GM20000 (cell line): ENCODE data around the gene ACKR3.

ENCODE experiments used
- DNase-seq: peaks from one replicate; pipeline ENCODE4 v3.0.0; 2012; ENCODE audit warnings: low spot score
- TF ChIP-seq, protein P1 (sequence below): IDR thresholded peaks from 2 replicates; pipeline ENCODE4 v1.5.1; 2012; ENCODE audit warnings: mild to moderate bottlenecking, control low read depth; ENCODE audit errors: extremely low read depth, missing control alignments

Gene ACKR3

DNA sequence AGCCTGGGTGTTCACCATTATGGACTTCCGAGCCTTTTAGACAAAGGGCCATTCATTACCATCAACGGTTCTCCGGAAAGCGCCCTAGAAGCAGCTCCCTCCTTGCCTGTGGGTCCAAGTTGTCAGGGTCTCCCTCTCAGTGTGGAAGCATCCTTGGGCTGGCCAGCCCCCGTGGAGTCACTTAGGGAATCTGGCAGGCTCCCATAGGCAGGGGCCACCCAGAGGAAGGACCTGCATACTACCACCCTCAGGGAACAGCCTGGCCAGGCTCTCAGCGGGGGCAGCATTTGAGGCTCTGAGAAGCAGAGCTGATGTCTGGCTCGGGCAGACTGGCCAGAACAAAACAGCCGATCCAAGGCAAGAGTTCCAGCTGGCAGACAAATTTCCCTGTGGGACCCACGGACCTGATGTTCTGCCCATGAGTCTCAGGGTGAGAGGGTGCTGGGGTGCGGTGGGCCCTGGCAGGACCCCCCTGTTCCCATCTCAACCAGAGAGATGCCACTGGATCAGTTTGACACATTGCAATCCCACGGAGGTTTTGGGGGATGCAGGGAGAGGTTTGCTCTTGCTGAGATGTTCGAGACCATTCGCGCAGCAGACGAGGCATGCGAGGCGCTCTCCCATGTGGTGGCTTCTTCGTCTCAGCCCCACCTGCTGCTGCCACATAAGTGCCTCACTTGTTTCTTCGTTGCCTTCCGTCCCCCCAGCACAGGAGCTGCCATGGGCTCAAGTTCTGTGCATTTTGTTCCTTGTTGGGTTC is 56.9 kb downstream of the ACKR3 start:
- no peak for DNase-seq
- TF ChIP-seq, protein P1, sequence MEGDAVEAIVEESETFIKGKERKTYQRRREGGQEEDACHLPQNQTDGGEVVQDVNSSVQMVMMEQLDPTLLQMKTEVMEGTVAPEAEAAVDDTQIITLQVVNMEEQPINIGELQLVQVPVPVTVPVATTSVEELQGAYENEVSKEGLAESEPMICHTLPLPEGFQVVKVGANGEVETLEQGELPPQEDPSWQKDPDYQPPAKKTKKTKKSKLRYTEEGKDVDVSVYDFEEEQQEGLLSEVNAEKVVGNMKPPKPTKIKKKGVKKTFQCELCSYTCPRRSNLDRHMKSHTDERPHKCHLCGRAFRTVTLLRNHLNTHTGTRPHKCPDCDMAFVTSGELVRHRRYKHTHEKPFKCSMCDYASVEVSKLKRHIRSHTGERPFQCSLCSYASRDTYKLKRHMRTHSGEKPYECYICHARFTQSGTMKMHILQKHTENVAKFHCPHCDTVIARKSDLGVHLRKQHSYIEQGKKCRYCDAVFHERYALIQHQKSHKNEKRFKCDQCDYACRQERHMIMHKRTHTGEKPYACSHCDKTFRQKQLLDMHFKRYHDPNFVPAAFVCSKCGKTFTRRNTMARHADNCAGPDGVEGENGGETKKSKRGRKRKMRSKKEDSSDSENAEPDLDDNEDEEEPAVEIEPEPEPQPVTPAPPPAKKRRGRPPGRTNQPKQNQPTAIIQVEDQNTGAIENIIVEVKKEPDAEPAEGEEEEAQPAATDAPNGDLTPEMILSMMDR: no peak

DNA sequence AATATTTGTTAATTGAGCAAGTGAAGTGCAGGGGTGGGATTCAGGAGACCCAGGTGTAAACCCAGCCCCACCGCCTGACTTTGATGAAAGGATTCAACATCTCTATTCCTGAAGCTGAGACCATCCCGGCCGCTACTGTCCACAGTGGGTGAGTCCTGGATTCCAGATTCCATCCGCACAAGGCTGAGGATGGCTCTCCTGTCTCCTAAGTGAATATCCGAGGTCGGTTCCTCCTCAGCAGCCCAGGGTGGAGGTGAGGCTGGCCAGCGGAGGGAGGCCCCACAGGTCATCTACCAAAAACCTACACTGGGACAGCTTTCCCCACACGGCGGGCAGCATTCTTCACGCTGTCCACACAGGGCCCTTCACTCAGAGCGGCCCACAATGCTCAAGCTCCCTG is 57.6 kb downstream of the ACKR3 start:
- DNase-seq: no peak

DNA sequence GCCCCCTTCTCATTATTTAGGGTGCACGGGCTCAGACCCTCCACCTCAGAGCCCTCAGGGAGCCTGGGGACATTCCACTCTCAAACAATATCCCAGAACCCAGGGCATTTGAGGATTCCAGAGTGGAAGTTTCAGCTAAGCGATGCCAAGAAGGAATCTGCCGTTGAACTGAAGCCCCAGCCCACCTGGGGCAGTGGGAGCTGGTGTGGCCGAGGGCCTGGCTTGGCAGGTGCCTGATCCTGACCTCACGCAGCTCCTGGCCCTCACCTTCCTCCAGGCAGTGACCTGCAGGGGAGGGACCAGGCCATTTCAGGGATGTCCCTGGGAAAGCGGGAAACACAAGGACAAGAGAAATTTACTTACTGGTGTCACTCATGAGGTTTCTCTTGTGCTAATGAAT is 58.2 kb downstream of the ACKR3 start:
- no peak for DNase-seq
- TF ChIP-seq, protein P1: no peak

More for the DNA sequence above, 57.6 kb downstream of the ACKR3 start:
- TF ChIP-seq, protein P1: no peak

DNA sequence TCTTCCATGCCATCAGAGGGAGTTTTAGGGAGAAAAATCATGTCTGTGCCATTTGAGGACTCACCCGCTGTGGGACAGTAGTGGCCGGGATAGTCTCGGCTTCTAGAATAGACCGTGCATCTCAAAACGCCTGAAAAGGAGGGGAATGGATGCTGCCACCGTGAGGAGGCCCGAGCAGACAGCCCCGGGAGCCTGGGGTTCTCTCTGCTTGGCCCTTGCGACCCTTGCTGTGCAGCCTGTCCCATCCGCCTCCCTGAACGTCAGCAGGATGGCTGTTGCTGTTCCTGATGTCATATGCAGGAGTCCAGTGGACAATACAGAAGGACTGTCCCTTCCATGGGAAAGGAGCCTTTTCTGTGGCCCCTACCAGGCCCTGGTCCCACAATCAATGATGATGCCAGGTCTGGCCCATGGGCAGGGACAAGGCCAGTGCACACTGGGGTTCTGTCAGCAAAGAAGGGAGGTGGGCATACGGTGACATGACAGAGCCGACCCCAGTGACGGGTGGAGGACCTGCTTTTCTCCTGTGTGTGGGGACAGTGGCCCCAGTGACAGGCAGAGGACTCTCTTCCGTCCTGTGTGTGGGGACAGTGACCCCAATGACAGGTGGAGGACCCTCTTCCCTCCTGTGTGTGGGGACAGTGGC is 58.8 kb downstream of the ACKR3 start:
- no peak for DNase-seq
- TF ChIP-seq, protein P1: no peak

DNA sequence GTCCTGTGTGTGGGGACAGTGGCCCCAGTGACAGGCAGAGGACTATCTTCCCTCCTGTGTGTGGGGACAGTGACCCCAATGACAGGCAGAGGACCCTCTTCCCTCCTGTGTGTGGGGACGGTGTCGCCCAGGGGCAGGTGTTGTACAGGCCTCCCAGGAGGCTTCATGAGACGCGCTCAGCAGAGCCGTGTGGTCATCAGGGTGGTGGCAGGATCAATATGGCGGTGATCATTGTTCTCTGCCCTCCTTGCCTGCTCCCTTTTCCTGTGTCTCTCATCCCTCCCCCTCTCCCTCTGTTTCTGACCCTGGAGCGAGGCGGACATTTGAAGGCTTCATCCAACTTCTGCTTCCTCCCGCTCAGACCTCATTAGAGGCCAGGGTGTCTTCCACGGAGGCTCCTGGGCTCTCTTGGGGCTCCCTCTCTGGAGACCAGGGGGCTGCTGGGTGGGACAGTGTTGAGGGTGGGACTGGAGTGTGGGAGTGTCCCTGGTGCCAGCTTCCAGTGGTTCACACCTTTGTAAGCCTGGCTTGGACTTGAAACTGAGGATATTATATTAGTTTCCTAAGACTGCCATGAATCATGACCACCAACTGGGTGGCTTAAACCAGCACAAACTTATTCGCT is 59.5 kb downstream of the ACKR3 start:
- TF ChIP-seq, protein P1: no peak
- no peak for DNase-seq

DNA sequence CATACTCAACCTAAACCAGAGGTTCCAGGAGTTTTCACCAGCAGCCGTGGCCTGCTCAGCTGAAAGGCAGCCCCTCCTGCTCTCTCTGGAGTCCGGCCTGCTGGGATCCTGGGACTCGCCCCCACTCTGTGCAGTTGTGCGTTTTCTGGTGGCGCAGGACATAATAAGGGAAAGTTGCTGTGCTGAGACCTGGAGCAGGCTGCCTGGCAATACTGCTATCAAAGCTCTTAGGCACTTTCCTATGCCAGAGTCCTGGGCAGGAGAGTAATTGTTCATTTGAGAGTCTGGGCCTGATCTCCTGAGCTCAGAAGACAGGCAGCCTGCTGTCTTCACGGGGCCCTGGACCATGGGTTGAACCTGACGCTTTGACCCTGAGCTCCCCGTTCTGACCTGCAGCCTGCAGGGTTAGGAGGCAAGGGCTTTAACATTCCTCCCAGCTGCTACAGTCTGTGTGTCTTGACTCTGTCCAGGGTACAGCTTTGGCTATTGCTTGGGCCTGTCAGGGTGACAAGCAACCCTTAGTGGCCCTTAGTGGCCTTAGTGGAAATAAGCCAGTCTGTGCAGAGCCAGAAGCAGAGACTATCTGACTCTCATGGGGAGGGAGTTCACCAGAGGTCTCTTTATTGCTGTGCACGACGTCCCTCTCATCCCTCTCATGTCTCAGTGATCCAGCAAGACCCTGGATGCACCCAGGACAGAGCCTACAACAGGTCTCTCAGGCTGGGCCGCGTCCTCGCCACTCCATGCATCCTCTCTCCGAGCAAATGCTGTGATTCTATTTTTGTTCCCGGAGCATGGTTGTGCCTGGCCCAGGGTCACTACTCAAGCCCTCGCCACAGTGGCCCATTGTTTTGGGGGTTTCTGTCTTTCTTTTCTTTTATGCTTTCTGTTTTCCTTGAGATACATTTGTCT is 60.6 kb downstream of the ACKR3 start:
- DNase-seq: no peak
- TF ChIP-seq, protein P1: no peak
